ENCODE data around the gene PNMT.
"Not testable (repeated sequence)": the region's sequence is repeated elsewhere in the genome, so short reads cannot be mapped to it uniquely, and the experiment has no call there.

PNMT gene

GRCh38 chr17:39696731-39697130 is 28.5 kb downstream of the PNMT start:
- no peak for DNase-seq

- DNase-seq: no peak
Observed at GRCh38 chr17:39697961-39698360, 29.7 kb downstream of the PNMT start.

- not testable (repeated sequence) for DNase-seq
Observed at GRCh38 chr17:39699157-39699817, 31.0 kb downstream of the PNMT start.

- no peak for DNase-seq
Observed at GRCh38 chr17:39699818-39700147, 31.5 kb downstream of the PNMT start, which contains the start of gene ERBB2. Gene ERBB2 (plus strand): TSS chr17:39700064. CDS start chr17:39700239, 175 bp downstream.

GRCh38 chr17:39700148-39700987 is 32.1 kb downstream of the PNMT start:
- no peak for DNase-seq

GRCh38 chr17:39701012-39701783 is 32.9 kb downstream of the PNMT start:
- DNase-seq: no peak

GRCh38 chr17:39701784-39702422 is 33.6 kb downstream of the PNMT start:
- no peak for DNase-seq

GRCh38 chr17:39702901-39703893 is 34.9 kb downstream of the PNMT start:
- DNase-seq: no peak

- DNase-seq: no peak
Observed at GRCh38 chr17:39703913-39704312, 35.7 kb downstream of the PNMT start.

GRCh38 chr17:39704821-39705551 is 36.7 kb downstream of the PNMT start:
- DNase-seq: no peak

GRCh38 chr17:39705786-39706348 is 37.6 kb downstream of the PNMT start:
- DNase-seq: no peak

GRCh38 chr17:39706383-39706782 is 38.1 kb downstream of the PNMT start:
- DNase-seq: no peak

GRCh38 chr17:39706921-39707337 is 38.7 kb downstream of the PNMT start:
- DNase-seq: no peak

- no peak for DNase-seq
Observed at GRCh38 chr17:39709319-39709997, 41.2 kb downstream of the PNMT start.

GRCh38 chr17:39709998-39710964 is 42.0 kb downstream of the PNMT start:
- no peak for DNase-seq

GRCh38 chr17:39711071-39711470 is 42.8 kb downstream of the PNMT start:
- not testable (repeated sequence) for DNase-seq

GRCh38 chr17:39711851-39712250 is 43.6 kb downstream of the PNMT start:
- no peak for DNase-seq

- DNase-seq: no peak
Observed at GRCh38 chr17:39714234-39714633, 46.0 kb downstream of the PNMT start.
